22Rv1 (cell line): ENCODE measurements around the gene PACSIN1.

Experiments used
- H3K27ac ChIP-seq: fragments of 450-650 bp; 2 replicates; pipeline ENCODE4 v1.5.1; 2017
- CTCF ChIP-seq: fragments of 450-650 bp; IDR thresholded peaks from 2 replicates; pipeline ENCODE4 v1.5.1; 2017; ENCODE audit warnings: mild to moderate bottlenecking
- ZFX ChIP-seq: fragments of 450-650 bp; IDR thresholded peaks from 2 replicates; pipeline ENCODE4 v1.6.1; 2017; ENCODE audit warnings: antibody characterized with exemption, borderline replicate concordance

Gene PACSIN1

GRCh38 chr6:34510299-34510698 lies 44.4 kb downstream of the PACSIN1 start:
- no peak overlapping the region for H3K27ac ChIP-seq
- TF ChIP-seq ZFX (no peak), CTCF (no peak)

DNA sequence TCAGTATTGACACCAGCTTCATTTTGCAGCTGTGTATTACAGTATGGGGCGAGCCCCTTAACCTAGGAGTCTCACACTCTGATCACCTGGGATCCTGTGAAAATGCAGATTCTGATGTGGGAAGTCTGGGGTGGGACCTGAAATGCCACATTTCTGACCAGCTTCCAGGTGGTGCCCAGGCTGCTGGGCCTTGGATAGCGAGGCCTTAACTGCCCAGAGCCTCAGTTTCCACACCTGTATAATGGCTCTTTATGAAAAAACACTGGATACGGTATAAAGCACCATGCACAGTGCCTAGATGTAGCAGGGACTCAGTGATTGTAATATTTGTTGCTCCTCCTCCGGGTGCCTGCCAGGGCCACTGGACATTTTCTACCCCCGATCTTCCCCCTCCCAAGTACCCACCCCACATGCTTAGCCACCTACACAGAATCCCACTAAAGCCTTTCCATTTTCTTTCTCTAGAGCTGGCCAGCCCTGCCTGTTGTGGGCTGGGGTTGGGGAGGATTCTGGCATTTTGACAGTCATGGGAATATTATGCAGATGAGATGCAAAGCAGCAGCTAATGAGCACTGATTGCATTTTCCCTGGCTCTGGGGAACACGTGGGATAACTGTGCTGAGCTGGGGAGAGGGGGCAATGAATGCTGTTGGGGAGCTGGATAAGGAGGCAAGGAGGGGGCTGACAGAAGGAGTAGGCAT lies 45.5 kb downstream of the PACSIN1 start:
- TF ChIP-seq ZFX = no peak
- no peak for TF ChIP-seq CTCF

DNA sequence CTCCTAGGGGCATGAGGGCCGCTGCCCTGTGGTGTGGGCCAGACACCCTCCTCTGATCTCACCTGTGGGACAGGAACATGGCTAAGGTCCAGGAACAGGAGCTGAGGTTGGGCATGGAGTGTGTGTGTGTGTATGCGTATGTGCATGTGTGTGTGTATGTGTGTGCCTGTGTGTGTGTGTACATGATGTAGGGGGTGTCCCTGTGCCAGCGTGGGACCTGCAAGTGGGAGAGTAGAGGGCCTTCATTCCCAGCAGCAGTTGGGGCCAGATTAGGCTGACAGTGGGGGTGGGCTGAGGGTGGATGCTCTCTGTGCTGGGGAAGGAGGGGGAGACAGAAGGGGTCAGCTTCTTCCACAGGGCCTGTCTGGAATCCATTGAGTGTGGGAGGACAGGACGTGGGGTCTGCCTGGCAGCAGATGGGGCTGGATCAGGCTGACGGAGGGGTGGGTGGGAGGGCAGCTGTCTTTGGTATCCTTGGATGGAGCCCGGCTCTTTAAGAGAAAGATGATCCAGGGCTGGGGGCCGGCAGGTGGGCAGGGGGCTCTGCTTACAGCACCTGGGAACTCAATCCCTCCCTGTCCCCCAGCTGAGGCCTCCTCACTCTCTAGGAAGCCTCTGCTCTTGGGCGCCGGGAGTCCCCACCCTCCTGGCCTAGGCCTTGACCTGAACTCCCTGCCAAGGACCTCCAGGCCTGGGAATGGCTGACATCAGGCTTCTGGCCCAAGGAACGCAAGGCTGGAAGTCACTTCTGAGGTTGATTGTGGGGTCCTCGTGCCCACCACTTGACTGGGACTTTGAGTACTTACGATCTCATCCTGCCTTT lies 46.2 kb downstream of the PACSIN1 start:
- TF ChIP-seq CTCF (no peak), ZFX (no peak)

More for the DNA sequence above, 45.5 kb downstream of the PACSIN1 start:
- no peak overlapping the region for H3K27ac ChIP-seq

GRCh38 chr6:34512738-34513115 lies 46.9 kb downstream of the PACSIN1 start:
- TF ChIP-seq ZFX (no peak), CTCF (no peak)
- no peak overlapping the region for H3K27ac ChIP-seq

More for the DNA sequence above, 46.2 kb downstream of the PACSIN1 start:
- H3K27ac ChIP-seq = no peak overlapping the region

GRCh38 chr6:34513646-34514045 lies 47.8 kb downstream of the PACSIN1 start:
- H3K27ac ChIP-seq = no peak overlapping the region
- TF ChIP-seq ZFX = no peak
- no peak for TF ChIP-seq CTCF

- no peak overlapping the region for H3K27ac ChIP-seq
- TF ChIP-seq CTCF (no peak), ZFX (no peak)
Observed at GRCh38 chr6:34514112-34514511, 48.2 kb downstream of the PACSIN1 start.
